Measurements from ENCODE around the gene IL22.

IL22 gene

GRCh38 chr12:68253504-68253903 lies at the start of gene IL22:
TSS of gene IL22 (minus strand) at chr12:68253604. CDS start at chr12:68253448, 156 bp downstream.
- no peak for FAIRE-seq
- DNase-seq (ENCODE audit: low spot score), result no peak

DNA sequence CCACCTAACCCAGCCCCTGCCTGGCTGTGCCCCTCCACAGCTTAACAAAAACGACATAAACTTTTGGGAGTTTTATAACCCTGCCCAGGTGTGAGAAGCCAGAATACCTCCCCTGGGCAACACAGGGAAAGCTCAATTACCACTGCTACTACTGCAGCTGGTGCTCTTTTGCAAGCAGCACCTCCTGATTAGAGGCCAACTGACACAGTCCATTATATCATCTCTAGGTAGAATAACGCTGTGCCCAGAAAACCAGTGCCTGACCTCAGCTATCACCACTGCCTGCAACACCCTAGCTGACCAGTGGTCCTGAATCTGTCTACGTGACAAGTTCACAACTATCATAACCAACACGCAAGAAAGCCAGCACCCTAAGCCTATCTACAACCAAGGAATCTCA lies 44.5 kb upstream of the IL22 start:
- FAIRE-seq, result no peak
- DNase-seq (ENCODE audit: low spot score), result no peak

- DNase-seq (ENCODE audit: low spot score) (no peak), FAIRE-seq (no peak)
Measured at GRCh38 chr12:68294251-68294650, 40.8 kb upstream of the IL22 start.

GRCh38 chr12:68293347-68293746 lies 39.9 kb upstream of the IL22 start:
- FAIRE-seq, result no peak
- DNase-seq (ENCODE audit: low spot score), result no peak

DNA sequence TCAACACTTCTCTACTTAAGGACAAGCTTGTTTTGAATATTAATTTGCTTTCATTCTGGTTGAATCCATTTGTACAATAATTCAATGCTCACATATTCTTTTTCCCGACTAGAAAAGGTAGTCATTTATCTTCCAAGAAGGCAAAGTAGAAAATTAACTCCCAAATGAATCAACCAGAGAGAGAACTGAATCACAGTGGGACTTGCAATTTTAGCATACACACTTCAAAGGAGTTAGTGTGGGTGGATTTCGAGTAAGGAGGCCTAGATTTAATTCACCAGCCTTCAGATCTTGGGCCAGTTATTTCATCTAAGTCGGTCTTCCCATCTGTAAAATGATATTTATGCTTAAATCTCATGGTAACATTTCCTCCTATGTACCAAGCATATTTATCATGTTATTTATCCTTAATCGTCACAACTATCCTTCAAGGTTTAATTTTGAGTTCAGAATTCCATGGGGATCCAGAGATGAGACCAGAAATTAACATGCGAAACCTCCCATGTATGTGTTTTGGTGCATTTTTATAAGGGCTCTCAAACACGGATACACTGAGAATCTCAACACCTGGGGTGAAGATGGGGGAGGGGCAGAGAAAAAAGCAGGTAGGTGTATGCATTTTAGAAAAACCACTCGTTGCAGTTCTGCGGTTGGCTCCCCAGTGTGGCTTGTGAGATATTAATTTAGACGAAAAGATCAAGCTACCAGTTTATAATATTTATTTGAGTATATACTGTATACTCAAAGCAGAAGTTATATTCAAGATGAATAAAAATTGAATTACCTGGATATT lies 38.9 kb upstream of the IL22 start:
- no peak for DNase-seq (ENCODE audit: low spot score)
- FAIRE-seq, result no peak

DNA sequence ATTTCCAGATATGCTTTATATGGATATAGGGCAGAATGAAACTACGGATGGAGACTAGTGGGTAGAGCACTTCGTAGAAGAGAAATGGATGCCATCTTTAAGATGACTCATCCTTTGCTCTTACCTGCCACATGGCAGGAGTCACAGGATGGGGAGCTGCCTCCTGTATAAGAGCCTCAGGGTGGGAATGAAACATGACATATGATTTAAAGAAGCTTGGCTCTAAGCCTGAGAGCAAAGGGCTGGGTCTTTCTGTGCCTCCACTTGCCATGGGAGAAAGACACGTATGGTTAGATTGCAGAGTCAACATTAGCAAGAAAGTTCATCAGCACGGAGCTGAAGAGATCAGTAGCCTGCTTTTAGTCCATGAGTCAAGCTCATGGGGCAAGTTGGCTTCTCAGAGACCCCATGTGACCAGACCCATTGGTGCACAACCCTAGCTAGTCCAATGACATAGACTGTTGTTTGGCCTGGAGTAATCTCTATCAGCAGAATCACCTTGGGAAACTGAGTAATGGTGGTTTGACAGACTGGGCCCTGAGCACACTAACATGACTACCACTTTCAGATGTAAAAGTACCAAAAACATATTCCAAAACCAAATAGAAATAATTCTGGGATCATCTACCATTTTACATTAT lies 38.1 kb upstream of the IL22 start:
- DNase-seq (ENCODE audit: low spot score) (no peak), FAIRE-seq (no peak)

GRCh38 chr12:68290126-68290525 lies 36.7 kb upstream of the IL22 start:
- no peak for FAIRE-seq
- no peak for DNase-seq (ENCODE audit: low spot score)

DNA sequence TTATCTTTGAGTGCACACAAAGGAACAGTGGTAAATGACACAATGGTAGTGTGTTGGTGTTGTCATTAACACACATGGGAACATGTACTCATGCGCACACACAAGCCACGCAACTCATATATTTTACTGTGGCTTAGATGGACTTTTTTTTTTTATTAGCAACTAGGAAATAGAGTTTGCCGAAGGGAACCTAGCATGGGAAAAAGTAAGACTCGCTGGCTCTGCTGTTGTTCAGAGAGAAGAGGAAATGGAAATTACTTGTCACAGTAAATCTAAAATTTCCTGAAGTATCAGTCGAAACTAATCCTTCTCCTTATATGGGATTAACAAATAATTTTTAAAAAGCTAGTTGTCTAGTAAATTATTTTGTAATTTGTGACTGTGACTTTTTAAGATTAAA lies 33.7 kb upstream of the IL22 start:
- DNase-seq (ENCODE audit: low spot score), result no peak
- FAIRE-seq, result no peak

GRCh38 chr12:68286396-68286795 lies 33.0 kb upstream of the IL22 start:
- DNase-seq (ENCODE audit: low spot score) (no peak), FAIRE-seq (no peak)

GRCh38 chr12:68285541-68285940 lies 32.1 kb upstream of the IL22 start:
- DNase-seq (ENCODE audit: low spot score) (no peak), FAIRE-seq (no peak)

DNA sequence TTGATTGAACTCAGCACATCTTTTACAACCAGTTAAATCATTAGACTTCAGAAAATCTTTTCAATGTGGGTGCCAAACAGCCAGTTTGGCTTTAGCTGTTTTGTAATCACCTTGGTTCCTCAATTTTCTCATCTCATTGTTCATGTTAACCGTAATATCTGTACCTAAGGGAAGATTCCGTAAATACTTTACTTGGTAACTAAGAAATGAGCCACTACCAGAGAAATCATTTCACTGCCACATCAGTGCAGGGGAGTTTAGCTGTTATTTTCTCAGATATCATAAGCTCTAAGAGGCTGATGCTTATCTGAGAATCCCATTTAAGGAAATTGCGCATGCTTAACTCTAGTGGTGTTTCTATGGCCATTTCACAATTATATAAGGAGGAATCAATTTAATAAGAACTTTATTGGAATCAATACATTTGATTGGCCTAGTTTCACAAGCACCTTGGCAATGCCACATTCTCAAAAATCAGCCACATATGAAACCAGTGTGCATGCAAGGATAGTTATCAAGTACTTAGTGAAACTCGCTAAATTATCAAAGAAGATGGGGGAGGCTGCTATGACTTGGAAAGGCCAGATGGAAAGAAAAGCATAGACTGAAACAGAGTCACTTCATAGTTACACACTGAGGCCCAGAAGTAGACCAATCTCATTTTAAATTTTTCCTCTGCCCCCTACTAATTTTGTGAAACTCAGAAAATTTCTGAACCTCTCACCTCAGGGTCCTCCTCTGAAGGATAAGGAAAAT lies 28.1 kb upstream of the IL22 start:
- FAIRE-seq (no peak), DNase-seq (ENCODE audit: low spot score) (no peak)

DNA sequence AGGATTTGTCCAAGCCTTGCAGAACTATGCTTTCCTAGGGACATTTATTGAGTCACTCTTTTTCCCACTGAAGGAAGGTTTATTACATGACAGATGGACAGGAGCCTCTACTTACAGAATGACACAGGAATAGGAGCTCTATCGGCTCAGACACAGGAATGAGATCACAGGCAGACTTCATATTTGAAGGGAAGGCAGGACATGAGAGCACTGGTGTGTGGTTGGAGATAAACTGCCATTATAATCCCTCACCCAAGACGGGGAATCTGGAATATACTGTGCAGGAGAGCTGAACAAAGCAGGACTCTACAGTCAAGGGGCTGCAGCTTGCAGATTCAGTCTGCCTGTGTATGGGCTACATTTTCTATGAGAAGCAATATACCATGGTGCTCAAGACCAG lies 26.8 kb upstream of the IL22 start:
- no peak for DNase-seq (ENCODE audit: low spot score)

DNA sequence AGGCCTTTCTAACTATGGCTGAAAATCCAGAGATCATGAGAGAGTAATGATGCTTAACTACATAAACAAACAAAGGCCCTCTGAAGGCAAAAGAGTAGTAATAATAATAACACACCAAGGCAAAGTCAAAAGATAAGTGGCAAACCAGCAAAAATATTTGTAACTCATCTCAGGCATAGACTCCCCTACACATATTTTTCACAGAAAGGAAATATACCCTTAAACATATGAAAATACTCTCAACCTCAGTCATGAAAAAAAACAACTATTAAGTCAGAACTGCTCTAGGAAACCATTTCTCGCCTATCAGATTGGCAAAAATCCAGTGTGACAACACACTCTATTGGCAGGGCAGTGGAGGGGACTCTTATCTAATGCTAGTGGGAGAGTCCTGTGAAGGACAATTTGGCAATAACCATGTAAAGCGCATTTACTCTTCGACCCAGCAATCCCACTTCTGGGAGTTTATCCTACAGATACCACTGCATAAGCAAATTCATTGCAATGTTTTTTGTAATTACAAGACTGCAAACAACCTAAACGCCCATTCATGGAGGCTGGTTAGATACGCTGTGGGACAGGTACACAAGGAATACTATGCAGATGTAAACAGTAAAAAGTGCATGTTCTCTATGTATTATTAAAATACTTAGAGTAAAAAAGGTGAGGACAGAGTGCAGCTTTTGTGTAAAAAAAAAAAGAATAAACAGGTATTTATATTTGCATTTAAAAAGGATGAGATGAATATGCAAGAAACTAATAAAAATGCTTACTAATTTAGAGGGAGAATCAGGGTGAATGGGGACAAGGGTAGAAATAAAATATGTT lies 26.0 kb upstream of the IL22 start:
- no peak for DNase-seq (ENCODE audit: low spot score)
- FAIRE-seq, result no peak

More for the DNA sequence above, 26.8 kb upstream of the IL22 start:
- no peak for FAIRE-seq

DNA sequence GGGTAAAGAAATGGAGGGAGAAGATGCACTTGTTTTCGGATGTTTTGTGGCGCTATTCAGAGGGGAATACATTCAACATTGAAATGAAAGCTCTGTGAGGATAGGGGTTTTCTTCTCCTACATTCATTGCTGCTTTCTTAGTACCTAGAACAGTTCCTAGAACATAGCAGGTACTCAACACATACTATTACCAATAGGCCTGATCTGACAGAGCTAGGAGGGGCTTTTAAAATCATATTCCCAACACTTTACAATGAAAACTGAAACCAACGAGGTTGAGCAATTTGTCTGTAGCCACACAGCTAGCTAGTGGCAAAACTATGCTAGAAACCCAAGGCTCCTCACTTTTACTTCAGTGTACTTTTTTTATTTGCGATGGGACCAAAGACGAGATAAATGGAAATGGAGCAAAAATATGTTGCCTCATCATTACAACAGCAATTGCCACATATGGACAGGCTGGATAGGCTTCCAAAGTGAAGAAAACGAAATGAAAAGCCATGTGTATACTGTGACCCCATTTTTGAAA lies 23.1 kb upstream of the IL22 start:
- DNase-seq (ENCODE audit: low spot score) (no peak), FAIRE-seq (no peak)

GRCh38 chr12:68272732-68273131 lies 19.3 kb upstream of the IL22 start:
- FAIRE-seq (no peak), DNase-seq (ENCODE audit: low spot score) (no peak)

DNA sequence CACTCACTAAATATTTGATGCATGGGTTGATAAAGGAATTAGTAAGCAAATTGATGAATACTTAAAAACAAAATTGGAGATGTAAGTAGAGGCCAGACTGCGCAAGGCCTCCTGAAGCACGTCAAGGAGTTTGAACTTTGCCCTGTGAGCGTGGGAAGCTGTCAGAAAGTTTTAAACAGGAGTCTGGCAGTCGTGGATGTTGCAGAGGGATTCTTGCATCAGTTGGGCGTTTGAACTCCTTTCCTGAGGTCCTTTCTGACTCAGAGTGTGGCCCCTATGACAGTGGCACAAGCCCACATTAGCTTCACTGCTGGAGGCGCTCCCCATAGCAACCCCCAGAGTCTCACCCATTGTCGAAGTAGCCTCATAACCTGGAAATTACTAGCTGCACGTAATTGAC lies 17.9 kb upstream of the IL22 start:
- FAIRE-seq (no peak), DNase-seq (ENCODE audit: low spot score) (no peak)

GRCh38 chr12:68270358-68270757 lies 17.0 kb upstream of the IL22 start:
- DNase-seq (ENCODE audit: low spot score) (no peak), FAIRE-seq (no peak)

DNA sequence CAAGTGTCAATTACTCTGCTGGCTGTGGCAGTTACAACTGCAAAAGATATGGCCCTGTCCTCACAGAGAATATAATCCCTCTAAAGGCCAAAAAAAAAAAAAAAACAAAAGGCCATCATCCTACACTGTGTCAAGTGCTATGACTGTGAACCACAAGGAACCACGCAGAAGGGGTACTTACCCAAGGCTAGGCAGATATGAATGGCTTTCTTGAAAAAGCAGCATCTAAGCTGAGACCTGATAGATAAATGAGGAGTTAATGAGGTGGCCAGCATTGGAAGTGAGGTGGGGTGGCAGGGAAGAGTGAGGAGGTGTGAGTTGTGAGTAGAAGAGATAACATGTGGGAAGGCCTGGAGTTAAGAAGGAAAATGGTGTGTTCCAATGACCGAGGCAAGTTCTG lies 16.4 kb upstream of the IL22 start:
- FAIRE-seq (no peak), DNase-seq (ENCODE audit: low spot score) (no peak)

DNA sequence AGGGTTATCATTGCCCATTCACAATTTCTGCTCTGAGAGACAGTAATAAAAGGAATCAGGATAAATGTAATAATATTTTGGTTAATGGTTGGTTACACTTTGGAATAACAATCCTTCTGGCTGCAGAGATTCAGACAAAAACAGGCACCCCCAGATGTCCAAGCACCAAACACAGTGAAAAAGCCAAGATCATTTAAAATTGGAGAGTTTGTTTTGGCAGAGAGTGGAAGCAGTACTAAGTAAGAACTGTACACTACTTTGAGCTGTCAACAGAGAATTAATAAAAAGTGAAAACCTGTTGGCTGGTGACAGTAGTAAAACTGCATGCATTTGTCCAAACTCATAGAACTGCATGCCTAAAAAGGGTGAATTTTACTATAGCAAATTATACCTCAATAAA lies 15.6 kb upstream of the IL22 start:
- DNase-seq (ENCODE audit: low spot score), result no peak
- FAIRE-seq, result no peak

- no peak for FAIRE-seq
Measured at GRCh38 chr12:68267892-68268396, 14.5 kb upstream of the IL22 start.

DNA sequence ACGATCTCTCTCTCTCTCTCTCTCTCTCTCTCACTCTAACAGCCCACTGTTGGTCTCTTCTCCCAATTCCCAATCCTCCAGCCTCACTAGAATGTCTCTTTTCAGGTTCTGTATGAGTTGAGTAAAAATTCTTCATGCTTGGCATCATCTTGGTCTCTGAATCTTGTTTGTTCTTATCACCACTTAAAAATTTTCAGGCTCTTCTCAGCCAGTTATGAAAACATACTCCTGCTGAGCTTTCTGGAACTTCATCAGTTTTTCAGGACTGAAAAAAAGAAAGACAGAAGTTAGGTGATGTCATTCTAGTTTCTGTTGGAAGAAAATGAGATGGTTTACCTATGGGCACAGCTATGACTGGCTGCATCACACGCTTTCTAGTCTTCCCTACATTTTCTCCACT lies 11.5 kb upstream of the IL22 start:
- FAIRE-seq (no peak), DNase-seq (ENCODE audit: low spot score) (no peak)

More at GRCh38 chr12:68267892-68268396, 14.5 kb upstream of the IL22 start:
- DNase-seq (ENCODE audit: low spot score), result no peak

Data from urothelium cell line (cell line).